GM12875 (cell line): ENCODE measurements around the gene NTN3.
A peak's percentile ranks its signal among the peaks of the same experiment; 100 is the strongest.

Experiments used
- H3K4me3 ChIP-seq: one replicate; pipeline ENCODE4 v1.5.1; 2011; ENCODE audit warnings: low read depth, low read length, control low read depth
- CTCF ChIP-seq: IDR thresholded peaks from 2 replicates; pipeline ENCODE4 v1.5.1; 2011; ENCODE audit warnings: low read depth, mild to moderate bottlenecking, control low read depth, inconsistent platforms, low read length, moderate library complexity, borderline replicate concordance; ENCODE audit not compliant: insufficient read depth

The NTN3 gene

GRCh38 chr16:2499454-2499853 is 28.4 kb downstream of the NTN3 start:
- TF ChIP-seq CTCF = no peak
- no peak overlapping the region for H3K4me3 ChIP-seq

GRCh38 chr16:2499890-2500429 is 28.9 kb downstream of the NTN3 start:
- TF ChIP-seq CTCF = no peak

GRCh38 chr16:2500430-2500917 is 29.4 kb downstream of the NTN3 start:
- H3K4me3 ChIP-seq = no peak overlapping the region
- TF ChIP-seq CTCF = no peak

More at GRCh38 chr16:2499890-2500429, 28.9 kb downstream of the NTN3 start:
- no peak overlapping the region for H3K4me3 ChIP-seq

GRCh38 chr16:2500918-2501750 is 30.0 kb downstream of the NTN3 start:
- no peak overlapping the region for H3K4me3 ChIP-seq
- peak; percentile 99 for TF ChIP-seq CTCF

- TF ChIP-seq CTCF = no peak
- H3K4me3 ChIP-seq = no peak overlapping the region
Observed at GRCh38 chr16:2501946-2502895, 31.1 kb downstream of the NTN3 start.

- no peak overlapping the region for H3K4me3 ChIP-seq
- no peak for TF ChIP-seq CTCF
Observed at GRCh38 chr16:2505695-2506094, 34.6 kb downstream of the NTN3 start.
